Upper lobe of right lung (tissue), 1 donor: Measurements from ENCODE around the gene OR8G5. TPM values are rescaled to one million over a fixed set of nuclear protein-coding genes. Genes with fewer than 3 reads are reported as not detected.

Source experiments
- ATAC-seq: fragments of 200-7000 bp; cut with Tn5 transposase; one replicate; pipeline ENCODE4 v1.9.1; 2020; ENCODE audit warnings: mild to moderate bottlenecking, moderate library complexity
- DNase-seq: peaks from one replicate; pipeline ENCODE4 v3.0.0-alpha.2; 2020
- H3K27ac ChIP-seq: fragments of 200-600 bp; one replicate; pipeline ENCODE4 v1.8.0; 2022
- H3K27me3 ChIP-seq: fragments of 200-600 bp; one replicate; pipeline ENCODE4 v1.8.0; 2022; ENCODE audit warnings: mild to moderate bottlenecking
- H3K36me3 ChIP-seq: fragments of 200-600 bp; one replicate; pipeline ENCODE4 v1.8.0; 2022
- H3K4me1 ChIP-seq: fragments of 200-600 bp; one replicate; pipeline ENCODE4 v1.8.0; 2022
- H3K4me3 ChIP-seq: fragments of 200-600 bp; one replicate; pipeline ENCODE4 v1.8.0; 2022; ENCODE audit warnings: mild to moderate bottlenecking
- H3K9me3 ChIP-seq: fragments of 200-600 bp; one replicate; pipeline ENCODE4 v1.8.0; 2022
- CTCF ChIP-seq: fragments of 200-600 bp; IDR thresholded peaks from one replicate; pipeline ENCODE4 v1.8.0; 2022; ENCODE audit warnings: antibody characterized with exemption
- intact Hi-C: fragments of 100-400 bp; cut with DNase I; formaldehyde crosslinking; loops from one replicate; pipeline ENCODE4 v1.11.0; 2022
- total RNA-seq: library from RNA; stranded (reverse); fragmentation: NEBNext Ultra II Directional; extraction: Animal tissue kit (Norgen Biotek cat#: 25700); gene quantifications from one replicate; pipeline ENCODE4 v1.2.1, GENCODE V29; 2021
- donor health status: DM: no; HTN: yes; CAD: no; lungs with severe emphysema.

The OR8G5 gene
- total RNA-seq, 1 donor from 2014 or later = 0.58 TPM

- ATAC-seq (no peak), DNase-seq (no peak)
- H3K27ac ChIP-seq = no peak overlapping the region
- no peaks in the 10 kb centered on the region for H3K36me3 ChIP-seq
- no peak for TF ChIP-seq CTCF
- H3K4me1 ChIP-seq = no peaks in the 10 kb centered on the region
- no peak overlapping the region for H3K4me3 ChIP-seq
- H3K9me3 ChIP-seq = no peaks in the 10 kb centered on the region
- H3K27me3 ChIP-seq = no peaks in the 10 kb centered on the region
- intact Hi-C loops = no loop called here
These were observed 55.1 kb downstream of the OR8G5 start for GRCh38 chr11:124311269-124311668.

GRCh38 chr11:124311670-124312069 is 55.5 kb downstream of the OR8G5 start:
- H3K4me1 ChIP-seq = no peaks in the 10 kb centered on the region
- intact Hi-C loops = no loop called here
- TF ChIP-seq CTCF = no peak

DNA sequence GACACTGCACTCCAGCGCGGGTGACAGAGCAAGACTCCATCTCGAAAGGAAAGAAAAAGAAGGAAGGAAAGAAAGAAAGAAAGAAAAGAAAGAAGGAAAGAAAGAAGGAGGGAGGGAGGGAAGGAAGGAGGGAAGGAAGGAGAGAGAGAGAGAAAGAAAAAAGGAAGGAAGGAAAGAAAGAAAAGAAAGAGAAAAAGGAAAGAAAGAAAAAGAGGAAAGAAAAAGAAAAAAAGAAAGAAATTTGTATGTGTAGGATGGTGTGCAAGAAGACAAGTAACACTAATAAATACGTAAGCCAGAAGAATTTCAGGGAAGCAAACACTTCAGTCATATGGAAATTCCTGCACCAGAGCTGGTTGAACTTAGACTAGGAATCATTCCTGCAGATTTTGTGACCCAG is 57.0 kb downstream of the OR8G5 start:
- Histone ChIP-seq H3K36me3 (no peaks in the 10 kb centered on the region), H3K9me3 (no peaks in the 10 kb centered on the region), H3K4me1 (no peaks in the 10 kb centered on the region), H3K27ac (no peak overlapping the region), H3K27me3 (no peaks in the 10 kb centered on the region), H3K4me3 (no peak overlapping the region)
- no peak for TF ChIP-seq CTCF
- ATAC-seq (no peak), DNase-seq (no peak)
- intact Hi-C loops = no loop called here

More at GRCh38 chr11:124311670-124312069, 55.5 kb downstream of the OR8G5 start:
- H3K27me3 ChIP-seq = no peaks in the 10 kb centered on the region
- H3K27ac ChIP-seq = no peak overlapping the region
- H3K4me3 ChIP-seq = no peak overlapping the region
- ATAC-seq (no peak), DNase-seq (no peak)
- H3K36me3 ChIP-seq = no peaks in the 10 kb centered on the region
- H3K9me3 ChIP-seq = no peaks in the 10 kb centered on the region

GRCh38 chr11:124313849-124314248 is 57.7 kb downstream of the OR8G5 start, which contains the start of gene OR8D1:
OR8D1 (minus strand) TSS chr11:124313949; CDS start chr11:124310766, 3,183 bp downstream.
- no peaks in the 10 kb centered on the region for H3K9me3 ChIP-seq

GRCh38 chr11:124315052-124315451 is 58.9 kb downstream of the OR8G5 start:
- DNase-seq (no peak), ATAC-seq (no peak)
- Histone ChIP-seq H3K4me3 (no peak overlapping the region), H3K27ac (no peak overlapping the region), H3K4me1 (no peaks in the 10 kb centered on the region), H3K9me3 (no peaks in the 10 kb centered on the region), H3K36me3 (no peaks in the 10 kb centered on the region), H3K27me3 (no peaks in the 10 kb centered on the region)
- no peak for TF ChIP-seq CTCF
- intact Hi-C loops = no loop called here

More at GRCh38 chr11:124313849-124314248, 57.7 kb downstream of the OR8G5 start, which contains the start of gene OR8D1:
- H3K4me3 ChIP-seq = no peak within 1 kb of the TSS
- no peaks in the 10 kb centered on the region for H3K27me3 ChIP-seq
- H3K36me3 ChIP-seq = no peaks in the 10 kb centered on the region
- ATAC-seq = no peak
- intact Hi-C loops = no loop called here
- no peak within 1 kb of the TSS for H3K27ac ChIP-seq
- H3K4me1 ChIP-seq = no peaks in the 10 kb centered on the region
- DNase-seq = no peak
- TF ChIP-seq CTCF = no peak

Other genes with a start within 250 kb of the OR8G5 start
- gene OR10G4, start 243.4 kb upstream of the OR8G5 start, total RNA-seq = not detected
- gene OR10G9, start 233.4 kb upstream of the OR8G5 start, total RNA-seq = not detected
- not detected for gene OR10G8, start 229.6 kb upstream of the OR8G5 start, total RNA-seq
- not detected for gene OR10G7, start 215.1 kb upstream of the OR8G5 start, total RNA-seq
- gene VWA5A, start 140.9 kb upstream of the OR8G5 start, total RNA-seq = 42.0 TPM
- not detected for gene OR10D3, start 73.0 kb upstream of the OR8G5 start, total RNA-seq
- not detected for gene OR8G1, start 15.3 kb upstream of the OR8G5 start, total RNA-seq
- gene OR8D1, start 57.6 kb downstream of the OR8G5 start, total RNA-seq = not detected
- not detected for gene OR8D2, start 63.8 kb downstream of the OR8G5 start, total RNA-seq
- gene OR8B2, start 128.1 kb downstream of the OR8G5 start, total RNA-seq = not detected
- not detected for gene OR8B3, start 142.6 kb downstream of the OR8G5 start, total RNA-seq
- not detected for gene OR8B4, start 168.5 kb downstream of the OR8G5 start, total RNA-seq
- not detected for gene OR8B8, start 189.3 kb downstream of the OR8G5 start, total RNA-seq